Spleen (tissue), 11 donors: ENCODE data around the gene PABPC1L. TPM values are rescaled to one million over a fixed set of nuclear protein-coding genes. Genes with fewer than 3 reads are reported as not detected.

Experiments used
- DNase-seq: peaks from one replicate; pipeline ENCODE4 v3.0.0-alpha.2; 2020
- H3K27ac ChIP-seq, 8 donors: fragments of 200-600 bp; sonication (generic) in 7 of 8; 1 replicate in 4 of 8; 2 replicates in 4 of 8; pipeline versions ENCODE4 v1.5.0 to v1.8.0; 2016 to 2021; ENCODE audit warnings: inconsistent platforms in 4 of 8, mild to moderate bottlenecking in 4 of 8, moderate library complexity in 1 of 8
- H3K27me3 ChIP-seq, 7 donors: fragments of 200-600 bp; sonication (generic) in 6 of 7; replicated peaks in 1 of 7; 1 replicate in 4 of 7; 2 replicates in 3 of 7; pipeline versions ENCODE4 v1.5.0 to v1.8.0; 2016 to 2021; ENCODE audit warnings: inconsistent platforms in 3 of 7, mild to moderate bottlenecking in 1 of 7
- H3K36me3 ChIP-seq, 6 donors: fragments of 200-600 bp; sonication (generic) in 5 of 6; 1 replicate in 4 of 6; 2 replicates in 2 of 6; pipeline versions ENCODE4 v1.5.0 to v1.8.0; 2016 to 2021; ENCODE audit warnings: inconsistent platforms in 2 of 6
- H3K4me1 ChIP-seq, 6 donors: fragments of 200-600 bp; sonication (generic) in 5 of 6; 1 replicate in 3 of 6; 2 replicates in 3 of 6; pipeline versions ENCODE4 v1.5.0 to v1.8.0; 2016 to 2021; ENCODE audit warnings: inconsistent platforms in 3 of 6
- H3K4me3 ChIP-seq, 8 donors: fragments of 200-600 bp; sonication (generic) in 7 of 8; 1 replicate in 4 of 8; 2 replicates in 4 of 8; pipeline versions ENCODE4 v1.5.0 to v1.8.0; 2016 to 2021; ENCODE audit warnings: inconsistent platforms in 4 of 8, mild to moderate bottlenecking in 4 of 8, moderate library complexity in 2 of 8
- H3K9me3 ChIP-seq, 8 donors: fragments of 200-600 bp; sonication (generic) in 7 of 8; 1 replicate in 4 of 8; 2 replicates in 4 of 8; pipeline versions ENCODE4 v1.5.0 to v1.8.0; 2016 to 2021; ENCODE audit warnings: inconsistent platforms in 4 of 8
- CTCF ChIP-seq, 11 experiments: fragments of 200-600 bp in 7 of 11; fragments of 450-650 bp in 4 of 11; sonication (generic) in 4 of 11; IDR thresholded peaks in 8 of 11; conservative IDR thresholded peaks in 3 of 11; 1 replicate in 7 of 11; 2 replicates in 4 of 11; pipeline versions ENCODE4 v1.4.0 to v1.8.0; 2016 to 2021; ENCODE audit warnings: antibody characterized with exemption in 11 of 11, inconsistent platforms in 4 of 11, mild to moderate bottlenecking in 1 of 11
- POLR2A ChIP-seq, 3 donors: fragments of 450-650 bp; IDR thresholded peaks; one replicate each; pipeline ENCODE4 v1.5.1; 2017; ENCODE audit warnings: antibody characterized with exemption in 3 of 3, mild to moderate bottlenecking in 1 of 3
- POLR2AphosphoS5 ChIP-seq, 3 donors: sonication (generic); formaldehyde crosslinking; IDR thresholded peaks; one replicate each; pipeline ENCODE4 v1.5.1; 2017; ENCODE audit warnings: antibody characterized with exemption in 3 of 3
- WGBS, 5 donors: extraction: QIAGEN DNeasy Blood & Tissue Kit in 3 of 5; methylation state at CpG; one replicate each; pipeline versions ENCODE4 v1.1.5 to v1.1.7; 2013 to 2018; 5-methylcytosine and 5-hydroxymethylcytosine counted together
- intact Hi-C: fragments of 100-400 bp; cut with DNase I; formaldehyde crosslinking; loops from one replicate; pipeline ENCODE4 v1.15.0; 2023; ENCODE audit warnings: low total_unique reads
- polyA plus RNA-seq, 3 donors: library from polyadenylated mRNA; stranded (reverse); fragments of 200-250 nt; gene quantifications; one replicate each; pipeline ENCODE4 v1.2.1, GENCODE V29; 2013
- total RNA-seq, 7 donors: library from RNA; depleted of rRNA in 3 of 7; stranded (reverse); fragments of >200 nt in 3 of 7; fragmentation: NEBNext Ultra II Directional in 4 of 7; extraction: Animal tissue kit (Norgen Biotek cat#: 25700) in 4 of 7; gene quantifications; one replicate each; pipeline versions ENCODE4 v1.1.0 to v1.2.1, GENCODE V29; 2016 to 2021
- donor health status: healthy with polysubstance abuse.
- donor health status: DM: no; HTN: no; CAD: no; lungs with moderate emphysema.
- donor health status: DM: no; HTN: no; CAD: no.
- donor health status: Bipolar disorder and iron deficiency.
- donor health status: healthy.
- donor health status: DM: no; HTN: no; CAD: no.
- donor health status: DM: yes; HTN: yes; CAD: no.

The PABPC1L gene
- total and polyA plus RNA-seq, 10 donors: 27.0 to 61.4 (median 33.8) TPM

- intact Hi-C loops: no loop called here
- TF ChIP-seq POLR2A (IDR thresholded peaks at IDR 0.05) (no peak), CTCF (IDR thresholded peaks at IDR 0.05 in 8 of 11, conservative IDR thresholded peaks at IDR 0.05 in 3 of 11) (peak in 8 of 11 experiments; percentile 10 to 42 (median 36)), POLR2AphosphoS5 (IDR thresholded peaks at IDR 0.05) (peak in 1 of 3 donors; percentile 6)
- Histone ChIP-seq H3K36me3 (peaks cover 0 to 50% (median 20%) of the 10 kb centered on the region in 6 donors), H3K4me1 (peaks cover 7 to 33% (median 23%) of the 10 kb centered on the region in 6 donors), H3K9me3 (no peaks in the 10 kb centered on the region), H3K27ac (no peak overlapping the region), H3K27me3 (no peaks in the 10 kb centered on the region), H3K4me3 (no peak overlapping the region)
- WGBS, 5 donors: 66 to 76% (median 67%) methylated on average over 21 of the region's 21 CpGs
- peak; percentile 83 for DNase-seq
These were observed 1.5 kb downstream of the PABPC1L start for GRCh38 chr20:44911264-44911921.

- H3K27ac ChIP-seq: no peak overlapping the region
- peaks cover 0 to 50% (median 14%) of the 10 kb centered on the region in 6 donors for H3K36me3 ChIP-seq
- H3K4me1 ChIP-seq: peaks cover 7 to 33% (median 23%) of the 10 kb centered on the region in 6 donors
- no peak for DNase-seq
- H3K9me3 ChIP-seq: no peaks in the 10 kb centered on the region
- no peak for TF ChIP-seq POLR2A (IDR thresholded peaks at IDR 0.05)
- no peak for TF ChIP-seq CTCF (IDR thresholded peaks at IDR 0.05 in 8 of 11, conservative IDR thresholded peaks at IDR 0.05 in 3 of 11)
- no peak for TF ChIP-seq POLR2AphosphoS5 (IDR thresholded peaks at IDR 0.05)
- WGBS, 5 donors: 92 to 97% (median 96%) methylated on average over 2 of the region's 2 CpGs
- no peaks in the 10 kb centered on the region for H3K27me3 ChIP-seq
- intact Hi-C loops: no loop called here
- no peak overlapping the region for H3K4me3 ChIP-seq
These were observed 2.3 kb downstream of the PABPC1L start for GRCh38 chr20:44912189-44912588.

- no peaks in the 10 kb centered on the region for H3K27me3 ChIP-seq
- 27 to 48% (median 33%) methylated on average over 1 of the region's 1 CpG for WGBS, 5 donors
- peaks cover 0 to 18% (median 12%) of the 10 kb centered on the region in 6 donors for H3K4me1 ChIP-seq
- no peaks in the 10 kb centered on the region for H3K9me3 ChIP-seq
- intact Hi-C loops: no loop called here
- no peak for DNase-seq
- TF ChIP-seq CTCF (IDR thresholded peaks at IDR 0.05 in 8 of 11, conservative IDR thresholded peaks at IDR 0.05 in 3 of 11) (no peak), POLR2AphosphoS5 (IDR thresholded peaks at IDR 0.05) (no peak), POLR2A (IDR thresholded peaks at IDR 0.05) (no peak)
- H3K36me3 ChIP-seq: peaks cover 0 to 59% (median 2%) of the 10 kb centered on the region in 6 donors
- H3K27ac ChIP-seq: no peak overlapping the region
- no peak overlapping the region for H3K4me3 ChIP-seq
These were observed 5.1 kb downstream of the PABPC1L start for GRCh38 chr20:44914924-44915323.

- H3K27ac ChIP-seq: no peak overlapping the region
- peaks cover 0 to 71% (median 2%) of the 10 kb centered on the region in 6 donors for H3K36me3 ChIP-seq
- intact Hi-C loops: no loop called here
- peaks cover 0 to 1% (median 0%) of the 10 kb centered on the region in 6 donors for H3K4me1 ChIP-seq
- 95 to 97% (median 95%) methylated on average over 12 of the region's 12 CpGs for WGBS, 5 donors
- H3K4me3 ChIP-seq: no peak overlapping the region
- no peaks in the 10 kb centered on the region for H3K27me3 ChIP-seq
- H3K9me3 ChIP-seq: no peaks in the 10 kb centered on the region
- DNase-seq: no peak
- TF ChIP-seq POLR2AphosphoS5 (IDR thresholded peaks at IDR 0.05) (no peak), POLR2A (IDR thresholded peaks at IDR 0.05) (no peak), CTCF (IDR thresholded peaks at IDR 0.05 in 8 of 11, conservative IDR thresholded peaks at IDR 0.05 in 3 of 11) (no peak)
These were observed 6.7 kb downstream of the PABPC1L start for GRCh38 chr20:44916586-44916985.
